ENCODE results near the gene ZBTB7C.

The ZBTB7C gene

DNA sequence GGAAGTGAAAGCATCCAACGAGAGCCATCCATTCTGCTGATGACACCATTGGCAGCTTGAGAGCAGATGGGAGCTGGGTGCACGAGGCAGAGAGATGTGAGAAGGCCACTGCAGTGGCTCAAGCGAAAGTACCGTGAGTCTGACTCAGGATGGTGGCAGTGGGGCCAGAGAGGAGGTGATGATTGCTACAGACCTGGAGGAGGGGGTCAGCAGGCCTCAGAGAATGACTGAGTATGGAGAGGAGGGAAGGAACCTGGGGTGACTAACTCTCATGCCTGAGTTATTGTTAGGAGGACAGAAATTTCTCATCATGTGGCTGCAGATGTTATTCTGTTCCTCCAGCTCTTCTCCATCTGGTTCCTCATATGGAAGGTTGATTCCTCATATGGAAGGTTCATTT, 8.8 kb upstream of the ZBTB7C start:
- DNase-seq = no peak

DNA sequence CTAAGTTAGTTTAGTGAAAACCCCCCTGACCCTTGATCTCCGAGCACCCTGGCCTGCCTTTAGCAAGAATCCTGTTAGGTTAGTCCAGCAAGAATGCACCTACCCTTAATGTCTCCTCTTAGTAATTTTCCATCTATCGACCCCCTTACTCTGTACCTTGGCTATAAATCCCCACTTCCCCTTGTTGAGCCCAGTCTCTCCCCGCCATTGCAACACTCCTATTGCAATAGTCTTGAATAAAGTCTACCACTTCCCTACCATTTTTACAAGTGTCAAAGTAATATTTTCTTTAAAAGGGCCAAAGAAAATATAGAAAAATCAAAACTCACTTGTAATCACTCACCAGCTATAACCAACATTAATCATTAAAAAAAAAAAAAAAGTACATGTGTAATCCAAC, 4.2 kb upstream of the ZBTB7C start:
- DNase-seq = no peak

GRCh38 chr18:48412339-48412929, 3.3 kb upstream of the ZBTB7C start:
- DNase-seq = peak; percentile 43

- DNase-seq = peak; percentile 87
Observed at GRCh38 chr18:48410095-48410920, 1.1 kb upstream of the ZBTB7C start.

- peak; percentile 13 for DNase-seq
Observed at GRCh38 chr18:48409591-48410094, 460 bp upstream of the ZBTB7C start.

DNA sequence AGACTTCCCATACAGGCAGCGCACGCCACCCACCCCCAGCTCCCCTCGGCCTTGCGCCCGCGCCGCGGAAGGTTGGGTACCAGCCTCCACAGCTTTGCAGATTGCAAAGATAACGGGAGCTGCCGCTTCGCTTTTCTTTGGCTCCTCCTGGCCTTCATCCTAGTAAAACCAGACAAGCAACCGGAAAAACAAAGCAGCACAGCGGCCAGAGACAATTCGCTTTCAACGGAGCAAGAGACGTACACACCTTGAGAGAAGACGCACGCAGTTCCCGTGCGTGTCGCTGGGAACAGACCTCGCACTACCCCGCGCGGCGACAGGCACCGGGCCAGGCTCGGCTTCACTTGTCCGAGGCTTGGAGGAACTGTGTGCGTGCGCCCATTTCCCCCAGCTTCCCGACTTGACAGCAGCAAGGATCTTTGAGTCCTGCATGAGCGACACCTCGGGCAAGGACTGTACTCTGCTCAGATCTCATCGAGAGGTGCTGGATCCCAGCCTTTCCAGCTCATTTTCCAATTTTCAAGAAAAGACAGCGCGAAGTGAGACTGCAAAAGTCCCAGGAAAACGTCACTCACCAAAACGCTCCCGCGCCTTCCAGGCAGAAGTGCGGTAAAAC, 964 bp downstream of the ZBTB7C start:
- DNase-seq = peak; percentile 20

DNA sequence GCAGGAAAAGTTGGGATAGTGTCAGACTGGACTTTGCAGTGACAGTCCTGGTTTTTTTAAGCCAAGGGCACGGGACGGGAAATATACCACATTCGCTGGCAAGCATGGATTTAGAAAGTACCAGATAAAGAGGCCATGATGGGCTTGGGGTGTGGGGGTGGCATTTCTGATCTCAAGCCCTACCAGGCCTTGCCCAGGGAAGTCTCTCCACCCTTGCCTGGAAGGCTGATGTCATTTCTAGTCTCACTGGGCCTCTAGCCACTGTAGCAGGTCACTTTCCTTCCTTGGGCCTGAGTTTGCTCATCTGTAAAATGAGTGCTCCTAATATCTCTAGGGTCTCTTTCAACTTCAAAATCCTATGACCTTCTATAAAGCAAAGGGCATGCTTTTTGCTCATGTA, 1.8 kb downstream of the ZBTB7C start:
- DNase-seq = no peak

DNA sequence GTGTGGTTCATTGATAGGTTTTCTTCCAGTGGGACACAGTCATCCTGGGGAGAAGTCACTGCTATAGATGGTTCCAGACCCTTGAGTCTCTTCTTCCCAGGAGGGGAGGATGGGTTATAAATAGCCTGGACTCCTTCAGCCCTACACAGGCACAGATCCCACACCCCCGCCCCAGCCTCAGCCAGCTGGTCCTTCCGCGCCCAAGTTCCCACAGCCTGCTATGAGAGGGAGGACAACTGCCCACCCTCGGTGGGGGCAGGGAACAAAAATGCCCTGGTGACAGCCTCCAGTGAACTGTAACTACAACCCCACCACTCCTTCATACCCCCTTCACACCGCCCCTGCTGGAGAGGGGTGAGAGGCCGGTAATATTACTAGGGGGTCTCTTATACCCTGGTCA, 3.2 kb downstream of the ZBTB7C start:
- DNase-seq = no peak

GRCh38 chr18:48404716-48405507, 4.3 kb downstream of the ZBTB7C start:
- DNase-seq = peak; percentile 28

DNA sequence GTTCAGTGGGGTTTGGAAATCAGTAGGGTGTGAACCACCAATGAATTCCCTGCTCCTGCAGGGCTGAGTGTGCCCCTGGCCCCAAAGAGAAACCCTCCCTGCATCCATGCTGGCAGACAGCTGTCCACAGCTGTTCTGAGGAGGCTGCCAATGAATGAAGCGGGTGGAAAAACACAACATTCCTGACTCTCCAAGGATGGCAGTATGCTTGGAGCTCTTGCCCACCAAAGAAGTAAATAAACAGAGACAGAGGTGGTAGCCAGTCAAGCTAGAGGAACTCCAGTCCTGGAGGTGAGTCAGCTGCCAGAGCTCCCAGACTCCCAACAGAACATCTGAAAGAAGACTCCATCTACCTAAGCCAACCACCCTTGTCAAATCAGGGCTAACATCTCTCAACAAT, 6.2 kb downstream of the ZBTB7C start:
- DNase-seq = no peak

- no peak for DNase-seq
Observed at GRCh38 chr18:48399303-48400075, 9.7 kb downstream of the ZBTB7C start.

DNA sequence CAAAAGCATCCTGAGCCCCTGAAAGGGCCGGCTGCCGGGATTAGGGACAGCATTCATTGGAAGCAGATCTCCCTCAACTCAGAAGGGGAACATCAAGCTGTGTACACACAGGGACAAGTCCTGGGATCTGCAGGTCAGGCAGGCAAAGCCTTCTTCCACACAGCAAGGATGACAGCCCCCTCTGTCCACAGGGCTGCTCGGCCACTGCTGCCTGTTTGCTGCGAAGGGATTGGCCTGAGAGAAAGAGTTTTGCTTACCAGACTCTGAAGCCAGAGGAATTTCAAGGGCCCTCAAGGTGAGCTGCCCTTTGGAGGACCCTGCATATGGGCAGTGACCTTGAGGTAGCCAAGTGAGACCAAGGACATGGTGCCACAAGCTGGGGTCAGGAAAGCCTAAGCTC, 11.1 kb downstream of the ZBTB7C start:
- DNase-seq = no peak

GRCh38 chr18:48397021-48397420, 12.2 kb downstream of the ZBTB7C start:
- DNase-seq = no peak

GRCh38 chr18:48396561-48396960, 12.6 kb downstream of the ZBTB7C start:
- DNase-seq = no peak

DNA sequence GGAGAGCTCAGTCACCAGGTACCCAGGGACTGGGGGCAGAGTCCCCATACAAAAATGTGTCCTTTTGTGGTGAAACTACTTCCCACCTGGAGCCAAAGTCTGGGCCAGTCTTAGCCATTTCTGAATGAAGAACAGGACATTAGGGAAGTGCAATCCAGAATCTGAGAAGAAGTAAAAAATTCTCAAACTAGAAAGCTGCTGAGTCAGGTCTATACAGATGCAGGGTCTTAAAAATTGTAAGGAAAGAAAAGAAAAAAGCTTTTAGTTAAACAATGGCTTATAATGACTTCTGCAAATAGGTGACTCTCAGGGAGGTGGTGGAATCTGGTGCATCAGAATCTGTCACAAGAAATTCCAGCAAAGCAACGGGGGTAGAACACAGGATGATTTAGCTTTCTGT, 13.5 kb downstream of the ZBTB7C start:
- no peak for DNase-seq

- no peak for DNase-seq
Observed at GRCh38 chr18:48394176-48394575, 15.0 kb downstream of the ZBTB7C start.

- no peak for DNase-seq
Observed at GRCh38 chr18:48393776-48394175, 15.4 kb downstream of the ZBTB7C start.

DNA sequence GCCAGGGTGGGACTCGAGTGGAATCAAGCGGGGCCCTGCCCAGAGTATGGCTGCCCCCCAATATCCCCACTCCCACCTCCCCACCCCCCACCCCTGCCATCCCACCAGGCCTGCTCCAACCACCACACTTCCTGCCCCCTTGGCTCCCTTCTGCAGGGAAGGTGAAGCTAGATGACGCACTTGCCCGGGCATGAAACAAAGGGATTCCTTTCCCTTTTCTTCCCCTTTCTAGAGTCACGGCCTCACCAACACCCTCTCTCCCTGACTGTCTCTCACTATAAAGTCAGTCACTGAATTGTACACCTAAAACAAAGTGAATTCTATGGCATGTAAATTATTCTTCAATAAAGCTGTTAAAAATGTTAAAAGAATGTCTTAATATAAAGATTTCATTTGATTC, 16.0 kb downstream of the ZBTB7C start:
- DNase-seq = no peak

GRCh38 chr18:48392268-48392667, 16.9 kb downstream of the ZBTB7C start:
- DNase-seq = no peak

- DNase-seq = no peak
Observed at GRCh38 chr18:48391868-48392267, 17.3 kb downstream of the ZBTB7C start.

- no peak for DNase-seq
Observed at GRCh38 chr18:48390641-48391040, 18.5 kb downstream of the ZBTB7C start.

- no peak for DNase-seq
Observed at GRCh38 chr18:48388478-48388877, 20.7 kb downstream of the ZBTB7C start.

Data from activated CD4-positive, alpha-beta T cell treated with anti-CD3 and anti-CD28 coated beads for 48 hours (primary cell).